ENCODE measurements around the gene MAPRE3. TPM values are rescaled to one million over a fixed set of nuclear protein-coding genes. Genes with fewer than 3 reads are reported as not detected.

Gene MAPRE3
- total and polyA plus RNA-seq, 9 of the 15 experiments (the other 6 are each of a cell fraction or from before 2014, with no cell fraction given): 0.70 to 43.2 (median 12.6) TPM

DNA sequence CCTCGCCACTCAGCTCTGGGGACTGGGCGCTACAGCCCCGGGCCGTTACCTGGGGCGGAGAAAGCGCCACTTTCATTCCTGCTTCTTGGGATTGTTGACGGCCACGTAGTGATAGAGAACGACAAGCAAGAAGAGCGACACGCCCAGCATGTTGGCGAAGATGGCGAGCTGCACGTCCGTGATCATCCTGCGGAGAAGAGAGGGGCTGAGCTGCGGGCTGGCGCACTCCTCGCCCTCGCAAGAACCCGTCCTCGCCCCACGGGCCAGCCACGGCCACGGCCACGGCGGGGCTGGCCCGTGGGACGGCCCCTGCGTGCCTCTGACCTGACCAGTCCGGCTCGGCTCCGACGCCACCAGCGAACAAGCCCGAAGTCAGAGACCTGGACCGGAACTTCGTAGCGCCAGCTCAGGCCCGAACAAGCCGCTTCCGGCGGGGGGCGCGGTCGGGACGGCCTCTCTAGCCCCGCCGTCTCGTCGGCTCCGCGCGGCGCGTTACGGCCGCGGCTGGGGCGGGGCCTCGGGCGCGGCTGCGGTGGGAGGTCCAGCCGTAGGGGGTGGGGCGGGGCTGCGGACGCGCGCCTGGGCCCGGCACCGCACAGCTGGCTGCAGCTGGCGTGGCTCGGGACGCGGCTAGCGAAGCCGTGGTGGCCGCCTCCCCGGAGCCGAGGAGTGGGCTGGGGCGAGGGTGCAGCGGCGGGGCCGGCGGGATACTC is 101.0 kb downstream of the MAPRE3 start, which contains the start of gene OST4 (continued):
- TF ChIP-seq, protein P1, sequence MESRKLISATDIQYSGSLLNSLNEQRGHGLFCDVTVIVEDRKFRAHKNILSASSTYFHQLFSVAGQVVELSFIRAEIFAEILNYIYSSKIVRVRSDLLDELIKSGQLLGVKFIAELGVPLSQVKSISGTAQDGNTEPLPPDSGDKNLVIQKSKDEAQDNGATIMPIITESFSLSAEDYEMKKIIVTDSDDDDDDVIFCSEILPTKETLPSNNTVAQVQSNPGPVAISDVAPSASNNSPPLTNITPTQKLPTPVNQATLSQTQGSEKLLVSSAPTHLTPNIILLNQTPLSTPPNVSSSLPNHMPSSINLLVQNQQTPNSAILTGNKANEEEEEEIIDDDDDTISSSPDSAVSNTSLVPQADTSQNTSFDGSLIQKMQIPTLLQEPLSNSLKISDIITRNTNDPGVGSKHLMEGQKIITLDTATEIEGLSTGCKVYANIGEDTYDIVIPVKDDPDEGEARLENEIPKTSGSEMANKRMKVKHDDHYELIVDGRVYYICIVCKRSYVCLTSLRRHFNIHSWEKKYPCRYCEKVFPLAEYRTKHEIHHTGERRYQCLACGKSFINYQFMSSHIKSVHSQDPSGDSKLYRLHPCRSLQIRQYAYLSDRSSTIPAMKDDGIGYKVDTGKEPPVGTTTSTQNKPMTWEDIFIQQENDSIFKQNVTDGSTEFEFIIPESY (CRISPR knock-in tag; IDR thresholded peaks at IDR 0.05): no peak
- no peak for TF ChIP-seq ZNF75A (CRISPR knock-in tag; IDR thresholded peaks at IDR 0.05)
- no peak for TF ChIP-seq ZBED1 (IDR thresholded peaks at IDR 0.05)
- no peak for TF ChIP-seq ZNF830 (CRISPR knock-in tag; IDR thresholded peaks at IDR 0.05)
- no peak for TF ChIP-seq MAFG (tag; conservative IDR thresholded peaks at IDR 0.05)
- TF ChIP-seq CEBPB (tag; IDR thresholded peaks at IDR 0.05): no peak
- TF ChIP-seq, protein P2, sequence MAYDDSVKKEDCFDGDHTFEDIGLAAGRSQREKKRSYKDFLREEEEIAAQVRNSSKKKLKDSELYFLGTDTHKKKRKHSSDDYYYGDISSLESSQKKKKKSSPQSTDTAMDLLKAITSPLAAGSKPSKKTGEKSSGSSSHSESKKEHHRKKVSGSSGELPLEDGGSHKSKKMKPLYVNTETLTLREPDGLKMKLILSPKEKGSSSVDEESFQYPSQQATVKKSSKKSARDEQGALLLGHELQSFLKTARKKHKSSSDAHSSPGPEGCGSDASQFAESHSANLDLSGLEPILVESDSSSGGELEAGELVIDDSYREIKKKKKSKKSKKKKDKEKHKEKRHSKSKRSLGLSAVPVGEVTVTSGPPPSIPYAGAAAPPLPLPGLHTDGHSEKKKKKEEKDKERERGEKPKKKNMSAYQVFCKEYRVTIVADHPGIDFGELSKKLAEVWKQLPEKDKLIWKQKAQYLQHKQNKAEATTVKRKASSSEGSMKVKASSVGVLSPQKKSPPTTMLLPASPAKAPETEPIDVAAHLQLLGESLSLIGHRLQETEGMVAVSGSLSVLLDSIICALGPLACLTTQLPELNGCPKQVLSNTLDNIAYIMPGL (CRISPR knock-in tag; IDR thresholded peaks at IDR 0.05): no peak
- no peak for TF ChIP-seq POLR2AphosphoS2 (IDR thresholded peaks at IDR 0.05; ENCODE audit: low read length)
- TF ChIP-seq, protein P3, sequence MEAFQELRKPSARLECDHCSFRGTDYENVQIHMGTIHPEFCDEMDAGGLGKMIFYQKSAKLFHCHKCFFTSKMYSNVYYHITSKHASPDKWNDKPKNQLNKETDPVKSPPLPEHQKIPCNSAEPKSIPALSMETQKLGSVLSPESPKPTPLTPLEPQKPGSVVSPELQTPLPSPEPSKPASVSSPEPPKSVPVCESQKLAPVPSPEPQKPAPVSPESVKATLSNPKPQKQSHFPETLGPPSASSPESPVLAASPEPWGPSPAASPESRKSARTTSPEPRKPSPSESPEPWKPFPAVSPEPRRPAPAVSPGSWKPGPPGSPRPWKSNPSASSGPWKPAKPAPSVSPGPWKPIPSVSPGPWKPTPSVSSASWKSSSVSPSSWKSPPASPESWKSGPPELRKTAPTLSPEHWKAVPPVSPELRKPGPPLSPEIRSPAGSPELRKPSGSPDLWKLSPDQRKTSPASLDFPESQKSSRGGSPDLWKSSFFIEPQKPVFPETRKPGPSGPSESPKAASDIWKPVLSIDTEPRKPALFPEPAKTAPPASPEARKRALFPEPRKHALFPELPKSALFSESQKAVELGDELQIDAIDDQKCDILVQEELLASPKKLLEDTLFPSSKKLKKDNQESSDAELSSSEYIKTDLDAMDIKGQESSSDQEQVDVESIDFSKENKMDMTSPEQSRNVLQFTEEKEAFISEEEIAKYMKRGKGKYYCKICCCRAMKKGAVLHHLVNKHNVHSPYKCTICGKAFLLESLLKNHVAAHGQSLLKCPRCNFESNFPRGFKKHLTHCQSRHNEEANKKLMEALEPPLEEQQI (IDR thresholded peaks at IDR 0.05): no peak
- TF ChIP-seq ZBTB1 (CRISPR knock-in tag; IDR thresholded peaks at IDR 0.05; ENCODE audit: borderline replicate concordance, low read depth): peak; percentile 49; the same call in 1 of the 2 replicates
- TF ChIP-seq THRAP3 (IDR thresholded peaks at IDR 0.05; ENCODE audit: borderline replicate concordance): no peak
- TF ChIP-seq, protein P4, sequence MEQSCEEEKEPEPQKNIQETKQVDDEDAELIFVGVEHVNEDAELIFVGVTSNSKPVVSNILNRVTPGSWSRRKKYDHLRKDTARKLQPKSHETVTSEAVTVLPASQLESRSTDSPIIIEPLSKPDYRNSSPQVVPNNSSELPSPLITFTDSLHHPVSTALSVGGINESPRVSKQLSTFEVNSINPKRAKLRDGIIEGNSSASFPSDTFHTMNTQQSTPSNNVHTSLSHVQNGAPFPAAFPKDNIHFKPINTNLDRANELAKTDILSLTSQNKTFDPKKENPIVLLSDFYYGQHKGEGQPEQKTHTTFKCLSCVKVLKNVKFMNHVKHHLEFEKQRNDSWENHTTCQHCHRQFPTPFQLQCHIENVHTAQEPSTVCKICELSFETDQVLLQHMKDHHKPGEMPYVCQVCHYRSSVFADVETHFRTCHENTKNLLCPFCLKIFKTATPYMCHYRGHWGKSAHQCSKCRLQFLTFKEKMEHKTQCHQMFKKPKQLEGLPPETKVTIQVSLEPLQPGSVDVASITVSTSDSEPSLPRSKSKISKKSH (CRISPR knock-in tag; IDR thresholded peaks at IDR 0.05): no peak
- TF ChIP-seq PHB2 (IDR thresholded peaks at IDR 0.05; ENCODE audit: low read depth): no peak
- TF ChIP-seq RB1 (IDR thresholded peaks at IDR 0.05; ENCODE audit: low read depth): peak; percentile 80; the same call in 1 of the 2 replicates
- TF ChIP-seq HMGN3 (IDR thresholded peaks at IDR 0.05; ENCODE audit: borderline replicate concordance, extremely low read depth, insufficient read length, low read depth, low read length): peak; percentile 78
- no peak for TF ChIP-seq CBFA2T2 (conservative IDR thresholded peaks at IDR 0.05)
- TF ChIP-seq TCF3 (CRISPR knock-in tag; IDR thresholded peaks at IDR 0.05): no peak
- TF ChIP-seq HDGF (IDR thresholded peaks at IDR 0.05): no peak
- TF ChIP-seq, protein P5, sequence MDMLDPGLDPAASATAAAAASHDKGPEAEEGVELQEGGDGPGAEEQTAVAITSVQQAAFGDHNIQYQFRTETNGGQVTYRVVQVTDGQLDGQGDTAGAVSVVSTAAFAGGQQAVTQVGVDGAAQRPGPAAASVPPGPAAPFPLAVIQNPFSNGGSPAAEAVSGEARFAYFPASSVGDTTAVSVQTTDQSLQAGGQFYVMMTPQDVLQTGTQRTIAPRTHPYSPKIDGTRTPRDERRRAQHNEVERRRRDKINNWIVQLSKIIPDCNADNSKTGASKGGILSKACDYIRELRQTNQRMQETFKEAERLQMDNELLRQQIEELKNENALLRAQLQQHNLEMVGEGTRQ (CRISPR knock-in tag; IDR thresholded peaks at IDR 0.05): no peak
- TF ChIP-seq RBM34 (IDR thresholded peaks at IDR 0.05; ENCODE audit: borderline replicate concordance, insufficient read depth, low read length): no peak
- TF ChIP-seq ATF1 (CRISPR knock-in tag; IDR thresholded peaks at IDR 0.05): peak; percentile 39; the same call in 1 of the 2 replicates
- peak; percentile 93 for TF ChIP-seq ATF1 (tag; IDR thresholded peaks at IDR 0.05)

Measured in K562 (cell line).